ENCODE data around the gene TM9SF1. TPM values are rescaled to one million over a fixed set of nuclear protein-coding genes. Genes with fewer than 3 reads are reported as not detected.

TM9SF1 gene
- total and polyA plus RNA-seq, 2 donors (not counting 1 experiment from before 2014, with no cell fraction given) = 7.6 to 24.5 TPM

- ChIA-PET POLR2A (interaction anchor here (3.7 kb wide), 1 partner anchor 58 kb away, joined by 47 read pairs; the partner anchor contains the start of genes DHRS1 and NOP9), CTCF (interaction anchor here (1.1 to 8.8 kb wide), 4 partner anchors 34 to 103 kb away, joined by 3 to 254 read pairs (median 24); partner anchors contain the start of genes DHRS1 and NOP9)
- no peaks in the 10 kb centered on the region for H3K27me3 Mint-ChIP-seq
- H3K27ac Mint-ChIP-seq = peak overlapping the region; percentile 68
- Histone ChIP-seq H2AFZ (ENCODE audit: insufficient read depth, low read depth, low read length, poor library complexity, severe bottlenecking) (no peak overlapping the region), H3K27ac (ENCODE audit: low read length in 2 of 2) (peak overlapping the region in 1 of 2 donors; percentile 44), H3K9ac (ENCODE audit: low read length) (no peak overlapping the region), H3K9me3 (ENCODE audit: control extremely low read depth in 1 of 3, control insufficient read depth in 2 of 3, insufficient read depth in 1 of 3, low read length in 2 of 3) (no peaks in the 10 kb centered on the region), H3K36me3 (replicated peaks in 1 of 2; ENCODE audit: control extremely low read depth in 1 of 2, control insufficient read depth in 1 of 2, extremely low read depth in 1 of 2, insufficient read depth in 2 of 2, low read length in 1 of 2) (peaks cover 2 to 57% of the 10 kb centered on the region in 2 experiments), H3K79me2 (ENCODE audit: control insufficient read depth, insufficient read depth, low read length) (peaks cover 43% of the 10 kb centered on the region), H3K27me3 (replicated peaks in 1 of 4; ENCODE audit: control extremely low read depth in 1 of 4, control insufficient read depth in 3 of 4, insufficient read depth in 4 of 4, low read length in 3 of 4) (no peaks in the 10 kb centered on the region), H3K4me1 (ENCODE audit: control insufficient read depth in 2 of 2, insufficient read depth in 2 of 2, low read length in 2 of 2) (peaks cover 43 to 44% of the 10 kb centered on the region in 2 donors), H3K4me3 (ENCODE audit: control extremely low read depth in 1 of 5, extremely low read depth in 1 of 5, insufficient read depth in 1 of 5, low read depth in 2 of 5, low read length in 4 of 5) (no peak overlapping the region), H4K20me1 (ENCODE audit: control insufficient read depth, insufficient read depth, low read length, poor library complexity, severe bottlenecking) (peaks cover 49% of the 10 kb centered on the region), H3K4me2 (replicated peaks; ENCODE audit: low read depth, low read length, poor library complexity, severe bottlenecking) (peak overlapping the region; percentile 94)
- intact Hi-C loops (cut with micrococcal nuclease) = loop anchor here (10.0 kb wide), 1 partner anchor 226 kb away; no protein-coding TSS in a partner anchor
- DNase-seq (no peak), ATAC-seq (ENCODE audit: low read depth) (no peak)
- H3K4me1 Mint-ChIP-seq = peaks cover 71% of the 10 kb centered on the region
- no peaks in the 10 kb centered on the region for H3K9me3 Mint-ChIP-seq (ENCODE audit: insufficient read depth)
- 98% methylated on average over 7 of the region's 9 CpGs for WGBS (ENCODE audit: insufficient coverage)
- TF ChIP-seq CTCF (IDR thresholded peaks at IDR 0.05) (no peak), EZH2 (IDR thresholded peaks at IDR 0.05; ENCODE audit: borderline replicate concordance, insufficient read depth, low read depth, low read length, poor library complexity, severe bottlenecking) (no peak)
- peak overlapping the region; percentile 98 for H3K4me3 Mint-ChIP-seq
Measured at GRCh38 chr14:24240110-24240918, 45.1 kb upstream of the TM9SF1 start.
